Fibroblast of lung (primary cell): ENCODE data around the gene MPDZ. TPM values are rescaled to one million over a fixed set of nuclear protein-coding genes. Genes with fewer than 3 reads are reported as not detected.

Experiments used
- DNase-seq, 2 donors: peaks; one replicate each; pipeline versions ENCODE4 v3.0.0 to v3.0.0-alpha.2; 2010; ENCODE audit warnings: low read depth in 2 of 2
- H2AFZ ChIP-seq: 2 replicates; pipeline ENCODE4 v1.5.1; 2012; ENCODE audit warnings: low read length, control low read depth, inconsistent platforms
- H3K27ac ChIP-seq: 2 replicates; pipeline ENCODE4 v1.5.1; 2011; ENCODE audit warnings: low read length, control low read depth; ENCODE audit not compliant: insufficient read depth
- H3K27me3 ChIP-seq: 2 replicates; pipeline ENCODE4 v1.5.1; 2011; ENCODE audit warnings: mild to moderate bottlenecking, low read length; ENCODE audit not compliant: control insufficient read depth, insufficient read depth
- H3K36me3 ChIP-seq: 2 replicates; pipeline ENCODE4 v1.5.1; 2011; ENCODE audit warnings: low read length; ENCODE audit not compliant: control insufficient read depth, insufficient read depth
- H3K4me1 ChIP-seq: 2 replicates; pipeline ENCODE4 v1.5.1; 2011; ENCODE audit warnings: low read length; ENCODE audit not compliant: control insufficient read depth, insufficient read depth; ENCODE audit errors: extremely low read depth
- H3K4me2 ChIP-seq: 2 replicates; pipeline ENCODE4 v1.5.1; 2011; ENCODE audit warnings: low read length, control low read depth; ENCODE audit not compliant: insufficient read depth; ENCODE audit errors: extremely low read depth
- H3K4me3 ChIP-seq, 4 experiments: fragments of 200-600 bp in 1 of 4; sonication (generic) in 1 of 4; replicated peaks in 1 of 4; 2 replicates each; pipeline ENCODE4 v1.5.1; 2011 to 2016; ENCODE audit warnings: low read length in 4 of 4, low read depth in 3 of 4, mild to moderate bottlenecking in 3 of 4, control low read depth in 2 of 4, inconsistent platforms in 1 of 4, mixed read lengths in 1 of 4; ENCODE audit not compliant: insufficient read depth in 1 of 4; ENCODE audit errors: control extremely low read depth in 1 of 4
- H3K79me2 ChIP-seq: 2 replicates; pipeline ENCODE4 v1.5.1; 2012; ENCODE audit warnings: mild to moderate bottlenecking, low read length, inconsistent platforms; ENCODE audit not compliant: control insufficient read depth, insufficient read depth
- H3K9ac ChIP-seq: 2 replicates; pipeline ENCODE4 v1.5.1; 2011; ENCODE audit warnings: mild to moderate bottlenecking, low read length, control low read depth; ENCODE audit not compliant: insufficient read depth
- H3K9me3 ChIP-seq: 2 replicates; pipeline ENCODE4 v1.5.1; 2012; ENCODE audit warnings: low read depth, low read length; ENCODE audit not compliant: control insufficient read depth, insufficient read depth
- H4K20me1 ChIP-seq: 2 replicates; pipeline ENCODE4 v1.5.1; 2011; ENCODE audit warnings: low read length; ENCODE audit not compliant: control insufficient read depth, insufficient read depth; ENCODE audit errors: extremely low read depth
- EZH2 ChIP-seq: IDR thresholded peaks from 2 replicates; pipeline ENCODE4 v1.5.1; 2012; ENCODE audit warnings: low read length, control low read depth, mild to moderate bottlenecking; ENCODE audit errors: missing control alignments
- polyA plus RNA-seq, 2 donors: library from polyadenylated mRNA; depleted of rRNA in 1 of 2; stranded (reverse) in 1 of 2; unstranded in 1 of 2; fragments of >200 nt; gene quantifications; 2 replicates each; pipeline ENCODE4 v1.2.1, GENCODE V29; 2011 to 2012; ENCODE audit warnings: missing spikeins in 1 of 2
- total RNA-seq: library from RNA; depleted of rRNA; stranded (reverse); fragments of >200 nt; gene quantifications from 2 replicates; pipeline ENCODE4 v1.2.1, GENCODE V29; 2014
- TF ChIP-seq, protein P1 (sequence below), 2 donors: IDR thresholded peaks in 1 of 2; conservative IDR thresholded peaks in 1 of 2; 1 replicate in 1 of 2; 2 replicates in 1 of 2; pipeline ENCODE4 v1.5.1; 2011 to 2012; ENCODE audit warnings: low read length in 2 of 2, control low read depth in 1 of 2, inconsistent platforms in 1 of 2, low read depth in 1 of 2, mild to moderate bottlenecking in 1 of 2

The MPDZ gene
- total and polyA plus RNA-seq, 2 donors (not counting 1 experiment from before 2014, with no cell fraction given), result 28.9 to 66.9 TPM

DNA sequence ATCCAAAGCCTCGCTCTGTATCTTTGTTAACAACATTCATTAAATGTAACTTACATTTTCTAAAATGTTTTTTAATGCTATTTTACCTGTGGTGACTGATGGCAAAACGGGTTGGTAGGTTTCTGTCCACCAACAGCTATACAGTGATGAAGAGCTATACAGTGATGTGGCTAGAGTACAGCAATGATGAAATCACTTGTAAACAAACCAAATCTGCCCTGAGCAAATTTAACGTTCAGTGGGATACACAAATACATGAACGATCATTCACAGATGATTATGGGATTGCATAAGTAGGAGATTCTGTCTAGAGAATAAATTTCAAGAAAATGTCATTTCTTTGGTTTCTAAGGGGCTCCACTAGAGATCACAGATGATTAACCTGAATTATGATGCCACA, 132.7 kb downstream of the MPDZ start:
- Histone ChIP-seq H4K20me1 (no peaks in the 10 kb centered on the region), H2AFZ (no peak overlapping the region), H3K4me1 (no peaks in the 10 kb centered on the region), H3K4me3 (no peak overlapping the region), H3K79me2 (no peaks in the 10 kb centered on the region), H3K9me3 (no peaks in the 10 kb centered on the region), H3K9ac (no peak overlapping the region), H3K4me2 (no peak overlapping the region), H3K27ac (no peak overlapping the region), H3K27me3 (no peaks in the 10 kb centered on the region), H3K36me3 (no peaks in the 10 kb centered on the region)
- TF ChIP-seq, protein P1, sequence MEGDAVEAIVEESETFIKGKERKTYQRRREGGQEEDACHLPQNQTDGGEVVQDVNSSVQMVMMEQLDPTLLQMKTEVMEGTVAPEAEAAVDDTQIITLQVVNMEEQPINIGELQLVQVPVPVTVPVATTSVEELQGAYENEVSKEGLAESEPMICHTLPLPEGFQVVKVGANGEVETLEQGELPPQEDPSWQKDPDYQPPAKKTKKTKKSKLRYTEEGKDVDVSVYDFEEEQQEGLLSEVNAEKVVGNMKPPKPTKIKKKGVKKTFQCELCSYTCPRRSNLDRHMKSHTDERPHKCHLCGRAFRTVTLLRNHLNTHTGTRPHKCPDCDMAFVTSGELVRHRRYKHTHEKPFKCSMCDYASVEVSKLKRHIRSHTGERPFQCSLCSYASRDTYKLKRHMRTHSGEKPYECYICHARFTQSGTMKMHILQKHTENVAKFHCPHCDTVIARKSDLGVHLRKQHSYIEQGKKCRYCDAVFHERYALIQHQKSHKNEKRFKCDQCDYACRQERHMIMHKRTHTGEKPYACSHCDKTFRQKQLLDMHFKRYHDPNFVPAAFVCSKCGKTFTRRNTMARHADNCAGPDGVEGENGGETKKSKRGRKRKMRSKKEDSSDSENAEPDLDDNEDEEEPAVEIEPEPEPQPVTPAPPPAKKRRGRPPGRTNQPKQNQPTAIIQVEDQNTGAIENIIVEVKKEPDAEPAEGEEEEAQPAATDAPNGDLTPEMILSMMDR (conservative IDR thresholded peaks at IDR 0.05 in 1 of 2, IDR thresholded peaks at IDR 0.05 in 1 of 2; ENCODE audit: low read depth in 1 of 2, low read length in 2 of 2), result no peak
- TF ChIP-seq EZH2, result no peak
- peak in 1 of 2 donors; percentile 77 for DNase-seq

DNA sequence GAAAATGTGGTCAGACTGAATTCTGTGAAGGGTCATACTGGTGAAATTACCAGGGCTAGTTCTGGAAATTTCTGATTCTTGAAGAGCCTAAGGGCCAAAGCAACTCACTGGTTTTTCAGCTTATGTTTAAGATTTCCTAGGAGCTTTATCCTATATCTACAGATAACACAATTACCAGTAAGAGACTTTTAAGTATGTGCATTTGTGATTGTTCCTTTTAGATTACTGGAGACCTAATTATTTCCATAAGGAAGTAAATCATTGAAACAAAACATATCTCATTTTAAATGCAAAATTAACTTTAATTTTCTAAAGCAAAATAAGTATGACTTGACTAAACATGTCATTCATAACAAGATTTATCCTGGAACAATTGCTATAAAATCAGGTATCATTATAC, 134.2 kb downstream of the MPDZ start:
- H2AFZ ChIP-seq, result no peak overlapping the region
- H3K4me3 ChIP-seq, result no peak overlapping the region
- peaks cover 2% of the 10 kb centered on the region for H3K4me1 ChIP-seq
- TF ChIP-seq, protein P1 (conservative IDR thresholded peaks at IDR 0.05 in 1 of 2, IDR thresholded peaks at IDR 0.05 in 1 of 2; ENCODE audit: low read depth in 1 of 2, low read length in 2 of 2), result no peak
- TF ChIP-seq EZH2, result no peak
- H3K79me2 ChIP-seq, result no peaks in the 10 kb centered on the region
- H3K9ac ChIP-seq, result no peak overlapping the region
- no peak overlapping the region for H3K4me2 ChIP-seq
- H3K27me3 ChIP-seq, result no peaks in the 10 kb centered on the region
- no peak for DNase-seq
- no peaks in the 10 kb centered on the region for H3K9me3 ChIP-seq
- H4K20me1 ChIP-seq, result no peaks in the 10 kb centered on the region
- no peak overlapping the region for H3K27ac ChIP-seq
- H3K36me3 ChIP-seq, result no peaks in the 10 kb centered on the region

GRCh38 chr9:13144166-13144775, 135.2 kb downstream of the MPDZ start:
- Histone ChIP-seq H3K36me3 (no peaks in the 10 kb centered on the region), H3K9me3 (no peaks in the 10 kb centered on the region), H3K9ac (no peak overlapping the region), H2AFZ (peak overlapping the region; percentile 27), H3K4me2 (no peak overlapping the region), H3K27ac (no peak overlapping the region), H4K20me1 (no peaks in the 10 kb centered on the region), H3K4me1 (peaks cover 2% of the 10 kb centered on the region), H3K4me3 (no peak overlapping the region), H3K79me2 (no peaks in the 10 kb centered on the region), H3K27me3 (no peaks in the 10 kb centered on the region)
- DNase-seq, result peak; percentile 7 to 11
- TF ChIP-seq, protein P1 (conservative IDR thresholded peaks at IDR 0.05 in 1 of 2, IDR thresholded peaks at IDR 0.05 in 1 of 2; ENCODE audit: low read depth in 1 of 2, low read length in 2 of 2), result no peak
- TF ChIP-seq EZH2, result no peak
